Activated T-cell treated with anti-CD3 and anti-CD28 coated beads, Interleukin-2, amount 50 U/mL, for 72 hours (primary cell): ENCODE results near the gene RC3H2. TPM values are rescaled to one million over a fixed set of nuclear protein-coding genes. Genes with fewer than 3 reads are reported as not detected.
"Not testable (repeated sequence)": the region's sequence is repeated elsewhere in the genome, so short reads cannot be mapped to it uniquely, and the experiment has no call there.

Source experiments
- ATAC-seq, 2 donors: fragments of 150-1000 bp; cut with Tn5 transposase; replicated peaks in 1 of 2; 2 replicates each; pipeline ENCODE4 v1.10.0; 2021; ENCODE audit warnings: moderate library complexity in 2 of 2, mild to moderate bottlenecking in 1 of 2
- DNase-seq, 2 donors: peaks; one replicate each; pipeline ENCODE4 v3.0.0; 2021 to 2022; ENCODE audit warnings: mixed read lengths in 1 of 2
- H3K27ac Mint-ChIP-seq: one replicate; pipeline ENCODE4 v1.8.0; 2022; ENCODE audit warnings: mild to moderate bottlenecking, moderate library complexity, mixed read lengths
- H3K27me3 Mint-ChIP-seq: one replicate; pipeline ENCODE4 v1.8.0; 2022; ENCODE audit warnings: low read depth, mixed read lengths
- H3K36me3 Mint-ChIP-seq, 2 donors: one replicate each; pipeline ENCODE4 v1.8.0; 2022; ENCODE audit warnings: mixed read lengths in 2 of 2, mild to moderate bottlenecking in 1 of 2; ENCODE audit not compliant: insufficient read depth in 2 of 2
- H3K4me1 Mint-ChIP-seq: one replicate; pipeline ENCODE4 v1.8.0; 2022; ENCODE audit warnings: low read depth, mixed read lengths
- H3K4me3 Mint-ChIP-seq, 2 donors: one replicate each; pipeline ENCODE4 v1.8.0; 2022; ENCODE audit warnings: mild to moderate bottlenecking in 2 of 2, mixed read lengths in 2 of 2, moderate library complexity in 2 of 2
- H3K9me3 Mint-ChIP-seq, 2 donors: one replicate each; pipeline ENCODE4 v1.8.0; 2022; ENCODE audit warnings: mixed read lengths in 2 of 2
- total RNA-seq, 2 donors: library from RNA; stranded (reverse); gene quantifications; one replicate each; pipeline ENCODE4 v1.2.3, GENCODE V29; 2022

Gene RC3H2
- total RNA-seq, 2 donors from 2014 or later, result 33.7 to 35.6 TPM

DNA sequence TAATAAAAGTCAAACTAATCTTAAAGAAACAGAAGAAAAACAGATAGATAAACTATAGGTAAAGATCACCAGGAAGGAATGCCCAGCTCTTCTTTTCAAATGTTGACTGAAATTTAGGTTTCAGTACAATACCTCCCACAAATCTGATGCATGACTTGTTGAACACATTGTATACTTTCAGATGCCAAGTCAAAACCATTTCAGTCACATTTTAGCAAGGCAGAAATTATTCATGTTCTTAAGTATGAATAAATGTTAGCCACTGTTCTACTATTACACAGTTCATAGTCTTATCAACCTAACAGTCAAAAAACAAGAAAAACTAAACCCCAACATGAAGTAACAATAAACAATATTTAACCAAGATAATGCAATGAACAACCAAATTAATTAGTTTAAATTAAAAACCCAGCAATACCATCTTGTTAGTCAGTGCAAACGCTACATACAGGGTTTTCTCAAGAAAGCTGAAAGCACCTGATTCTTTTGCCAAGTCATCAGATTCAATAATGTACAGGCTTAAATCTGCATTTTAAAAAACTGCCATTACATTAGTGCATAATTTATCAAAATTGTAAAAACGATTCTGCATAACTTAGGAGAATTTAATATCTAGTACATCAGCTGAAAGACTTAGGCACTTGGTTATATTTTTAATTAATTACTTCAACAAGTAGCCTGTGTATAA, 56.8 kb downstream of the RC3H2 start:
- Mint-ChIP-seq H3K4me1 (peaks cover 38% of the 10 kb centered on the region), H3K36me3 (peaks cover 11 to 25% of the 10 kb centered on the region in 2 donors), H3K4me3 (peak overlapping the region in 1 of 2 donors; percentile 59), H3K27me3 (no peaks in the 10 kb centered on the region), H3K9me3 (peaks cover 0 to 2% of the 10 kb centered on the region in 2 donors), H3K27ac (peak overlapping the region; percentile 21)
- ATAC-seq, result peak; percentile 67 to 71
- DNase-seq, result no peak

DNA sequence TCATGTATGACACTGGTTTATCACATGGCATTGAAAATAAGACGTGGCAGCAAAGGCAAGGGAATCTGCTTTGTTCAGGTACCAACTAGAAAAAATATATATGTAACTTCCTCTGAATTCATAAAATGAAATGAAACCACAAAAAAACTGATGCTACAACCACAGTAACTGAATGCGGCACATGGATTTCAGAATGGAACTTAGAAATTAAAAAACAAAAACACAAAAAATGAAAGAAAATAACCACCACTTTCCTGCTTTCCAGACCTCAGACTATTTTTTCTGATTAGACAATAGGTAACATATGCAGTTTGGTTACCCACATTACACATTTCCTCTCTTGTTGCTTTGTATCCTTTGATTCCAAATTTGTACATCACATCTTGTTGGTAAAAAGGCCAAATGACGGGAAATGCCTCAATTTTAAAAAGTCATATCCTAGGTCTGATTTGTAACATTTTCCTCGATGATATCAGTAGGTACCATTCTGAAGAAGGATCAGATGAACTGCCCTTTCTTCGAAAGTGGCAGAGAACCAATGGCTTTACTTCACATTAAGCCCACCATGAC, 58.7 kb downstream of the RC3H2 start:
- ATAC-seq (peak; percentile 59 to 70), DNase-seq (no peak)
- H3K4me3 Mint-ChIP-seq, result peak overlapping the region; percentile 42 to 45
- H3K4me1 Mint-ChIP-seq, result peaks cover 38% of the 10 kb centered on the region
- peak overlapping the region; percentile 74 for H3K27ac Mint-ChIP-seq
- H3K36me3 Mint-ChIP-seq, result peaks cover 11 to 25% of the 10 kb centered on the region in 2 donors
- no peaks in the 10 kb centered on the region for H3K27me3 Mint-ChIP-seq
- H3K9me3 Mint-ChIP-seq, result peaks cover 0 to 2% of the 10 kb centered on the region in 2 donors

DNA sequence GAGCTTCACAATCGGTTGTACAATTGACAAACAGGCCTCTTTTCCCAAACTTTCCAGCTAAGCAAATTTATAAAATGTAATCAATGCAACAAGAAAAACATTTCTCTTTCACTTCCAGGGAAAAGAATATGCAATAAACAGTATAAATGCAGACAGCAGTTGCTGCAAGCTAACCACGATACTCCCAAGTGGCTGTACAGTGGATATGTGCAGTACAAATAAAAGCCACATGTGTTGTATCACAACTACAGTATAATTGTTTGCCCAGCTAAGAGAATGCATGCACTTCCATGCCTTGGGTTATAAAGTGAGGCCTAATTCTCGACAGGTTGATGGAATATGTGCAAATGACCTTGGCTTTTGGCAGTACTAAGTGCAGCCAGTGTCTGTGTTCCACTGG, 60.0 kb downstream of the RC3H2 start:
- Mint-ChIP-seq H3K9me3 (peaks cover 0 to 2% of the 10 kb centered on the region in 2 donors), H3K36me3 (peaks cover 7 to 15% of the 10 kb centered on the region in 2 donors), H3K27ac (no peak overlapping the region), H3K27me3 (no peaks in the 10 kb centered on the region), H3K4me1 (peaks cover 38% of the 10 kb centered on the region), H3K4me3 (no peak overlapping the region)
- no peak for DNase-seq
- ATAC-seq, result no peak

DNA sequence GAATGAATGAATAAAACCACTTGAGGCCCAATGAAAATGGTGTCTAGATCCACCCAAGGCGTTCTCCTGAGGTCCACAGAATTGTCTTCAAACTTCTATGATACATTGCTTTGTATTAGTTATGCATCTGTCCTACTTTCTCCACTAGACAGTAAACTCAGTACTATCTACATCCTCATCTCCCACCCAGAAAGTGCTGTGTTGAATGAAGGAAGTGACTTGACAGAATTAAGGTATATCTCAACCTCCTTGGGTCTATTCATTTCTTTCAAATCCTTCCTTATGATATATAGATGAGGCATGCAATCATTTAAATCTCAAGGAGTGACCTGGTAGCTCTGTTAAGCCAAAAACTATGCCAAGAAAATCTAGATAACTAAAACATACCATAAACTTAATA, 61.0 kb downstream of the RC3H2 start:
- ATAC-seq (no peak), DNase-seq (no peak)
- H3K36me3 Mint-ChIP-seq, result peaks cover 5 to 10% of the 10 kb centered on the region in 2 donors
- no peaks in the 10 kb centered on the region for H3K27me3 Mint-ChIP-seq
- no peak overlapping the region for H3K27ac Mint-ChIP-seq
- H3K9me3 Mint-ChIP-seq, result peaks cover 0 to 2% of the 10 kb centered on the region in 2 donors
- peaks cover 37% of the 10 kb centered on the region for H3K4me1 Mint-ChIP-seq
- H3K4me3 Mint-ChIP-seq, result no peak overlapping the region

DNA sequence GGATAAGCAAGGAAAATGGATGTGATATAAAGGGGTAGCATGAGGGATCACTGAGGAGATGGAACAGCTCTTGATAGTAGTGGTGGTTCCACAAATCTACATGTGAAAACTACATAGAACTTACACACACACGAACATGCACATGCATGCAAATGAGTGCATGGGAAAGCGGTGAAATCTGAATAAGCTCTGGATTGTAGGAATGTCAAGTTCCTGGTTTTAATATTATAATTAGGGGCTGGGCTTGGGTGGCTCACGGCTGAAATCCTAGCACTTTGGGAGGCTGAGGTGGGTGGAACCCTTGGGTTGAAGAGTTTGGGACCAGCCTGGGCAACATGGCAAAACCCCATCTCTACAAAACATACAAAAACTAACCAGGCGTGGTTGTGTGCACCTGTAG, 63.7 kb downstream of the RC3H2 start:
- H3K27ac Mint-ChIP-seq, result no peak overlapping the region
- no peak for ATAC-seq
- H3K4me3 Mint-ChIP-seq, result no peak overlapping the region
- H3K36me3 Mint-ChIP-seq, result peaks cover 2 to 3% of the 10 kb centered on the region in 2 donors
- no peak for DNase-seq
- H3K9me3 Mint-ChIP-seq, result peaks cover 0 to 2% of the 10 kb centered on the region in 2 donors
- H3K4me1 Mint-ChIP-seq, result peaks cover 11% of the 10 kb centered on the region
- no peaks in the 10 kb centered on the region for H3K27me3 Mint-ChIP-seq

DNA sequence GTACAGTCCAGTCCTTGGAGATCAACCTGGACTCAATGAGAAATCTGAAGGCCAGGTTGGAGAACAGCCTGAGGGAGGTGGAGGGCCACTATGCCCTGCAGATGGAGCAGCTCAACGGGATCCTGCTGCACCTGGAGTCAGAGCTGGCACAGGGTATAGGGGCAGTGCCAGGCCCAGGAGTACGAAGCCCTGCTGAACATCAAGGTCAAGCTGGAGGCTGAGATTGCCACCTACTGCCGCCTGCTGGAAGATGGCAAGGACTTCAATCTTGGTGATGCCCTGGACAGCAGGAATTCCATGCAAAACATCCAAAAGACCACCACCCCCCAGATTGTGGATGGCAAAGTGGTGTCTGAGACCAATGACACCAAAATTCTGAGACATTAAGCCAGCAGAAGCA, 66.7 kb downstream of the RC3H2 start:
- H3K36me3 Mint-ChIP-seq, H3K27ac Mint-ChIP-seq, H3K4me3 Mint-ChIP-seq, DNase-seq, H3K9me3 Mint-ChIP-seq, ATAC-seq, H3K27me3 Mint-ChIP-seq: not testable (repeated sequence)
- peaks cover 13% of the 10 kb centered on the region for H3K4me1 Mint-ChIP-seq

DNA sequence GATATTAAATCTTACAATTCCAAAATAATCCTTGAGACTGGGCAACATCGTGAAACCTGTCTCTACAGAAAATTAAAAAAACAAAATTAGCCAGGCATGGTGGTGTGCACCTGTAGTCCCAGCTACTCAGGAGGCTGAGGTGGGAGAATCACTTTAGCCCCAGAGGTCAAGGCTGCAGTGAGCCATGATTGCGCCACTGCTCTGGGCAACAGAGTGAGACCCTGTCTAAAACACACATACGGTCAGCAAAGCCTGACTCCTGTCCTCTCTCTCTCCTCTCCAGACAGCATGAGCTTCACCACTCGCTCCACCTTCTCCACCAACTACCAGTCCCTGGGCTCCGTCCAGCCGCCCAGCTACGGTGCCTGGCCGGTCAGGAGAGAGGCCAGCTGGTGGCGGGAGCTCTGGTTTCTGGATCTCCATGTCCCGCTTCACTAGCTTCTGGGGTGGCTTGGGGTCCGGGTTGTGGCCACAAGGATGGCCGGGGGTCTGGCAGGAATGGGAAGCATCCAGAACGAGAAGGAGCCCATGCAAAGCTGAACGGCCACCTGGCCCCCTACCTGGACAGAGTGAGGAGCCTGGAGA, 67.8 kb downstream of the RC3H2 start:
- H3K4me3 Mint-ChIP-seq, result no peak overlapping the region
- no peak overlapping the region for H3K27ac Mint-ChIP-seq
- no peak for DNase-seq
- ATAC-seq, result no peak
- no peaks in the 10 kb centered on the region for H3K27me3 Mint-ChIP-seq
- peaks cover 14% of the 10 kb centered on the region for H3K4me1 Mint-ChIP-seq
- no peaks in the 10 kb centered on the region for H3K9me3 Mint-ChIP-seq
- no peaks in the 10 kb centered on the region for H3K36me3 Mint-ChIP-seq

DNA sequence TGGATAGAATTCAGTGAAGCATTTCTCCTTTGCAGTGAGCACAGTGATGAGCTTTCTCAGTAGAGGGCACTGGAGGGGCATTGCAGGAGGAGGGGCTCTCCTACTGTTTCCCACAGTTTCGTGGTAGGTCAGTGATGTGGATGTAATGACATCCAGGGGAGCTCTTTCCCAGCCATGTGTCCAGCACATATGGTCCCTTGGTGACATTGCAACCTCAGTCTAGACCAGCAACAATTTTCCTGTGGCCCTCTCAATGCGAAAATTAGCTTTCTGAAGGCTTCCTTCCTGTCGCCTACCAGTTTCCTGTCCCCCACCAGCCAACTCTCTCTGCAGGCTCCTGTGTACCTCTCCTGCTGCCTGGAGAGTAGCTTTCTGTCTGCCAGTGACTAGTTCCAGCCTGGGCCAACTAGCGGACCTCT, 69.8 kb downstream of the RC3H2 start:
- Mint-ChIP-seq H3K27ac (peak overlapping the region; percentile 58), H3K36me3 (no peaks in the 10 kb centered on the region), H3K4me3 (peak overlapping the region; percentile 60 to 74), H3K27me3 (no peaks in the 10 kb centered on the region), H3K4me1 (peaks cover 19% of the 10 kb centered on the region), H3K9me3 (no peaks in the 10 kb centered on the region)
- ATAC-seq, result peak; percentile 47 to 62
- DNase-seq, result peak in 1 of 2 donors; percentile 15

DNA sequence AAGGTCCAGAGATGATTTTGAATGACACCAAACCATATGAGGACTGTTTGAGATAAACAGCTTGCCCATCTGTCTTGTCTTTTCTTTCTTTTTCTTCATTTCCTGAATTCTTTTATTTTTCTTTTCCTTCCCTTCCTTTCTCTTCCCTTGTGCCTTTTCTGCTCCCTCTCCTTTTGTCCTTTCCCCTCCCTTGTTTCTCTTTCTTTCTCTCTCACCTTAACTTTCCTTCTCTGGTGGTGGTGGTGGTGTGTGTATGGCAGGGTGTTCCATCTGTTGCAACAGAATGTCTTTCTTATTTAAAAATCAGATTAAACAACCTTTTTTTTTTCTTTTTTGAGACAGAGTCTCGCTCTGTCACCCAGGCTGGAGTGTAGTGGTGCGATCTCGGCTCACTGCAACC, 73.0 kb downstream of the RC3H2 start:
- H3K36me3 Mint-ChIP-seq, result peaks cover 0 to 2% of the 10 kb centered on the region in 2 donors
- DNase-seq (no peak), ATAC-seq (no peak)
- H3K9me3 Mint-ChIP-seq, result no peaks in the 10 kb centered on the region
- H3K27me3 Mint-ChIP-seq, result no peaks in the 10 kb centered on the region
- peaks cover 25% of the 10 kb centered on the region for H3K4me1 Mint-ChIP-seq
- peak overlapping the region; percentile 3 for H3K27ac Mint-ChIP-seq
- no peak overlapping the region for H3K4me3 Mint-ChIP-seq

DNA sequence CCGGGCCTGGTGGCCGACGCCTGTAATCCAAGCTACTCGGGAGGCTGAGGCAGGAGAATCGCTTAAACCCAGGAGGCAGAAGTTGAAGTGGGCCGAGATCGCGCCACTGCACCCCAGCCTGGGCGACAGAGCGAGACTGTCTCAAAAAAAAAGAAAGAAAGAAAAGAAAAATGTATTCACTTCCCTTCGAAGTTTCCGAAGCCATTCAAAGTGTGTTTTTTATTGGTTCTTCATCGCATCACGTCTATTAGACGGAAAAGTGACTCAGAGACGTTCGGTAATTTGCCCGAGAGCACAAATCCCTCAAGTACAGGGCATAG, 76.2 kb downstream of the RC3H2 start:
- Mint-ChIP-seq H3K36me3 (peaks cover 0 to 10% of the 10 kb centered on the region in 2 donors), H3K4me3 (peak overlapping the region; percentile 91 to 99), H3K4me1 (peaks cover 43% of the 10 kb centered on the region), H3K27ac (peak overlapping the region; percentile 84)
- H3K9me3 Mint-ChIP-seq, DNase-seq, H3K27me3 Mint-ChIP-seq, ATAC-seq: not testable (repeated sequence)

DNA sequence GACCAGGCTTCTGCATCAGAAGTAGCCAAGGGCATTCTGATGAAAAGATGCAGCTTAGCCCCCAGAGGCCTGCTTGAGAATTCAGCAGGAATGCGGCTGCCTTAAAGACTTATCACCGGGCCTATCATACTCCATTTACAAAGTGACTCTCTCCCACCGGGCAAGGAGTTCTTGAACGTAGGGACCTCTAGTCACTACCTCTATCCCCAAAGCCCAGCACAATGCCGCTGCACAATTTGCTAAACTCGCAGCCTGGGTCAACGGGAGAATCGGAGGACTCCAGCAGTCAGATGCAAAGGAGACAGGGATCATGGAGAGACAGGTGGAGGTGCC, 77.4 kb downstream of the RC3H2 start:
- no peaks in the 10 kb centered on the region for H3K27me3 Mint-ChIP-seq
- H3K9me3 Mint-ChIP-seq, result no peaks in the 10 kb centered on the region
- peak overlapping the region; percentile 91 to 99 for H3K4me3 Mint-ChIP-seq
- ATAC-seq (no peak), DNase-seq (no peak)
- peaks cover 2 to 10% of the 10 kb centered on the region in 2 donors for H3K36me3 Mint-ChIP-seq
- H3K4me1 Mint-ChIP-seq, result peaks cover 43% of the 10 kb centered on the region
- peak overlapping the region; percentile 84 for H3K27ac Mint-ChIP-seq

DNA sequence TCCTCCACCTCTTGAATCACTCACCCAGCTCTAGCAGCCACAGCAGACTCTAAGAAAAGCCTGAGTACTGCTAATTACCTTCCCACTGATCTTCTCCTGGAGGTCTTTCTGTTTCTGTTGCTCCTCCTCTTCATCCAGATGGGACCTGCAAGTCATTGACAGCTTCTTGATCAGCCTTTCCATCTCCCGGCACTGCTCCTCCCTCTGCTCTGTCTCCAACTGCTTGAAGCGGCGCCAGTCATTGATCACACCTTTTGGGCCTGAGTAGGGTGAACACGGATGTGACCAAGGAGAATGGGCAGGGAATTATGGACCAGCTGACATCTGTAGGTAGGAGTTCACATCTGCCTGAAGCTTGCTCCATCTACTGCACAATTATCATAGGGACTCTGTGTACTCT, 82.2 kb downstream of the RC3H2 start:
- no peaks in the 10 kb centered on the region for H3K27me3 Mint-ChIP-seq
- ATAC-seq (no peak), DNase-seq (no peak)
- no peak overlapping the region for H3K27ac Mint-ChIP-seq
- no peak overlapping the region for H3K4me3 Mint-ChIP-seq
- peaks cover 2 to 15% of the 10 kb centered on the region in 2 donors for H3K36me3 Mint-ChIP-seq
- no peaks in the 10 kb centered on the region for H3K9me3 Mint-ChIP-seq
- H3K4me1 Mint-ChIP-seq, result peaks cover 40% of the 10 kb centered on the region

DNA sequence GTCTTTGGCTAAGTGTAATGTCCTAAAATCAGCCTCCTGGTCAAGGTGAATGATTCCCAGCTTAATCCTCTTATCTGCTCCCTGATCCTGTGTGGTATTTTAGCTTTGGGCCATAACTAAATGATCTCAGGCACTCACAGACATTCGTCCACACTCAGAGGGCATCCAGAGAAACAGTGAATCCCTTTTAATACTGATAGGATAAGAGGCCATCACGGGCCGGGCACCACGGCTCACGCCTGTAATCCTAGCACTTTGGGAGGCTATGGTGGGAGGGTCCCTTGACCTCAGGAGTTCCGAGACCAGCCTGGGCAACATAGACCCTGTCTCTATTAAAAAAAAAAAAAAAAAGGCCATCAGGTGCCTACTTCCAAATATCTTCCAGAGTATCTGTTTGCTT, 83.1 kb downstream of the RC3H2 start:
- H3K27ac Mint-ChIP-seq, result no peak overlapping the region
- DNase-seq, result no peak
- H3K27me3 Mint-ChIP-seq, result no peaks in the 10 kb centered on the region
- no peak overlapping the region for H3K4me3 Mint-ChIP-seq
- H3K4me1 Mint-ChIP-seq, result peaks cover 37% of the 10 kb centered on the region
- peaks cover 2 to 14% of the 10 kb centered on the region in 2 donors for H3K36me3 Mint-ChIP-seq
- no peak for ATAC-seq
- no peaks in the 10 kb centered on the region for H3K9me3 Mint-ChIP-seq
